CD4-positive, CD25-positive, alpha-beta regulatory T cell (primary cell): ENCODE results near the gene TMEM135. TPM values are rescaled to one million over a fixed set of nuclear protein-coding genes. Genes with fewer than 3 reads are reported as not detected.
A peak's percentile ranks its signal among the peaks of the same experiment; 100 is the strongest.
"Not testable (repeated sequence)": the region's sequence is repeated elsewhere in the genome, so short reads cannot be mapped to it uniquely, and the experiment has no call there.

Source experiments
- ATAC-seq, 2 donors: fragments of 150-1000 bp; cut with Tn5 transposase; one replicate each; pipeline ENCODE4 v1.10.0; 2021; ENCODE audit warnings: low read depth in 2 of 2, moderate number of reproducible peaks in 2 of 2, moderate library complexity in 1 of 2
- DNase-seq, 3 donors: peaks; one replicate each; pipeline versions ENCODE4 v3.0.0 to v3.0.0-alpha.2; 2012 to 2022; ENCODE audit warnings: mixed read lengths in 1 of 3
- H3K27ac ChIP-seq: one replicate; pipeline ENCODE4 v1.7.0; 2013; ENCODE audit warnings: mild to moderate bottlenecking, low read length; ENCODE audit not compliant: insufficient read depth, poor library complexity, severe bottlenecking
- H3K27me3 ChIP-seq: one replicate; pipeline ENCODE4 v1.7.0; 2013; ENCODE audit warnings: low read length; ENCODE audit not compliant: control insufficient read depth, insufficient read depth
- H3K36me3 ChIP-seq: one replicate; pipeline ENCODE4 v1.7.0; 2013; ENCODE audit warnings: mild to moderate bottlenecking, low read length, moderate library complexity; ENCODE audit not compliant: control insufficient read depth, insufficient read depth
- H3K4me1 ChIP-seq: 2 replicates; pipeline ENCODE4 v1.7.0; 2013; ENCODE audit warnings: mild to moderate bottlenecking, low read length; ENCODE audit not compliant: insufficient read depth, control insufficient read depth, poor library complexity, severe bottlenecking
- H3K4me3 ChIP-seq: one replicate; pipeline ENCODE4 v1.7.0; 2013; ENCODE audit warnings: low read depth, mild to moderate bottlenecking, low read length, moderate library complexity
- H3K9me3 ChIP-seq, 2 experiments: 1 replicate in 1 of 2; 2 replicates in 1 of 2; pipeline ENCODE4 v1.7.0; 2013; ENCODE audit warnings: low read length in 2 of 2, mild to moderate bottlenecking in 1 of 2, moderate library complexity in 1 of 2; ENCODE audit not compliant: control insufficient read depth in 2 of 2
- H3K27ac Mint-ChIP-seq, 3 donors: one replicate each; pipeline ENCODE4 v1.8.0; 2020 to 2022; ENCODE audit warnings: mild to moderate bottlenecking in 3 of 3, mixed read lengths in 3 of 3, moderate library complexity in 2 of 3
- H3K27me3 Mint-ChIP-seq: one replicate; pipeline ENCODE4 v1.8.0; 2022; ENCODE audit warnings: mild to moderate bottlenecking, mixed read lengths
- H3K36me3 Mint-ChIP-seq: one replicate; pipeline ENCODE4 v1.8.0; 2020; ENCODE audit warnings: mixed read lengths
- H3K4me1 Mint-ChIP-seq, 4 donors: one replicate each; pipeline ENCODE4 v1.8.0; 2020 to 2022; ENCODE audit warnings: mixed read lengths in 4 of 4, mild to moderate bottlenecking in 1 of 4
- H3K4me3 Mint-ChIP-seq, 4 donors: one replicate each; pipeline ENCODE4 v1.8.0; 2020 to 2022; ENCODE audit warnings: mild to moderate bottlenecking in 4 of 4, mixed read lengths in 4 of 4, moderate library complexity in 3 of 4
- H3K9me3 Mint-ChIP-seq, 7 donors: one replicate each; pipeline ENCODE4 v1.8.0; 2020 to 2022; ENCODE audit warnings: mixed read lengths in 7 of 7, mild to moderate bottlenecking in 3 of 7, moderate library complexity in 2 of 7
- polyA plus RNA-seq, 4 donors: library from polyadenylated mRNA; unstranded; fragments of 300-500 nt; fragmentation: Illumina TruSeq; gene quantifications; one replicate each; pipeline ENCODE4 v1.2.3, GENCODE V29; 2021
- total RNA-seq: library from RNA; stranded (reverse); gene quantifications from one replicate; pipeline ENCODE4 v1.2.3, GENCODE V29; 2022

Gene TMEM135
- total and polyA plus RNA-seq, 5 donors from 2014 or later = 6.3 to 13.5 (median 9.8) TPM

GRCh38 chr11:87143641-87144040, 105.9 kb downstream of the TMEM135 start:
- Histone ChIP-seq H3K27ac (no peak overlapping the region), H3K9me3 (peaks cover 0 to 5% of the 10 kb centered on the region in 2 experiments), H3K4me1 (no peaks in the 10 kb centered on the region), H3K27me3 (no peaks in the 10 kb centered on the region), H3K4me3 (no peak overlapping the region), H3K36me3 (no peaks in the 10 kb centered on the region)
- Mint-ChIP-seq H3K4me3 (no peak overlapping the region), H3K27ac (no peak overlapping the region), H3K36me3 (peaks cover 6% of the 10 kb centered on the region), H3K4me1 (peaks cover 8 to 23% (median 13%) of the 10 kb centered on the region in 4 donors), H3K27me3 (no peaks in the 10 kb centered on the region), H3K9me3 (peaks cover 0 to 10% (median 2%) of the 10 kb centered on the region in 7 donors)
- no peak for ATAC-seq
- DNase-seq = no peak

GRCh38 chr11:87144252-87144651, 106.5 kb downstream of the TMEM135 start:
- no peaks in the 10 kb centered on the region for H3K27me3 ChIP-seq
- H3K36me3 Mint-ChIP-seq = no peaks in the 10 kb centered on the region
- no peak overlapping the region for H3K27ac ChIP-seq
- no peak overlapping the region for H3K4me3 ChIP-seq
- no peak overlapping the region for H3K27ac Mint-ChIP-seq
- H3K9me3 ChIP-seq = peaks cover 0 to 4% of the 10 kb centered on the region in 2 experiments
- no peak overlapping the region for H3K4me3 Mint-ChIP-seq
- no peak for ATAC-seq
- no peaks in the 10 kb centered on the region for H3K36me3 ChIP-seq
- no peaks in the 10 kb centered on the region for H3K27me3 Mint-ChIP-seq
- peaks cover 0 to 12% (median 2%) of the 10 kb centered on the region in 7 donors for H3K9me3 Mint-ChIP-seq
- H3K4me1 Mint-ChIP-seq = peaks cover 8 to 23% (median 13%) of the 10 kb centered on the region in 4 donors
- DNase-seq = no peak
- no peaks in the 10 kb centered on the region for H3K4me1 ChIP-seq

- H3K27ac Mint-ChIP-seq = no peak overlapping the region
- no peak overlapping the region for H3K4me3 ChIP-seq
- H3K4me1 Mint-ChIP-seq = peaks cover 6 to 20% (median 13%) of the 10 kb centered on the region in 4 donors
- ATAC-seq (no peak), DNase-seq (no peak)
- H3K9me3 Mint-ChIP-seq = peaks cover 0 to 13% (median 0%) of the 10 kb centered on the region in 7 donors
- H3K4me3 Mint-ChIP-seq = no peak overlapping the region
- H3K36me3 ChIP-seq = no peaks in the 10 kb centered on the region
- no peaks in the 10 kb centered on the region for H3K27me3 Mint-ChIP-seq
- no peaks in the 10 kb centered on the region for H3K4me1 ChIP-seq
- no peaks in the 10 kb centered on the region for H3K9me3 ChIP-seq
- no peaks in the 10 kb centered on the region for H3K27me3 ChIP-seq
- peaks cover 3% of the 10 kb centered on the region for H3K36me3 Mint-ChIP-seq
- H3K27ac ChIP-seq = no peak overlapping the region
Measured at GRCh38 chr11:87148749-87149148, 111.0 kb downstream of the TMEM135 start.

GRCh38 chr11:87149782-87150181, 112.0 kb downstream of the TMEM135 start:
- not testable (repeated sequence) for H3K4me1 ChIP-seq, DNase-seq, H3K9me3 ChIP-seq, H3K27ac ChIP-seq, H3K36me3 ChIP-seq, H3K27ac Mint-ChIP-seq, H3K36me3 Mint-ChIP-seq, H3K27me3 ChIP-seq, H3K27me3 Mint-ChIP-seq, ATAC-seq, H3K4me3 Mint-ChIP-seq, H3K4me3 ChIP-seq
- peaks cover 0 to 13% (median 1%) of the 10 kb centered on the region in 7 donors for H3K9me3 Mint-ChIP-seq
- H3K4me1 Mint-ChIP-seq = peaks cover 6 to 23% (median 13%) of the 10 kb centered on the region in 4 donors

GRCh38 chr11:87150936-87151335, 113.2 kb downstream of the TMEM135 start:
- Mint-ChIP-seq H3K4me3 (no peak overlapping the region), H3K36me3 (peaks cover 3% of the 10 kb centered on the region), H3K4me1 (peaks cover under 1 to 24% (median 8%) of the 10 kb centered on the region in 4 donors), H3K27ac (no peak overlapping the region), H3K9me3 (peaks cover 0 to 13% (median 1%) of the 10 kb centered on the region in 7 donors), H3K27me3 (no peaks in the 10 kb centered on the region)
- Histone ChIP-seq H3K27ac (no peak overlapping the region), H3K36me3 (no peaks in the 10 kb centered on the region), H3K4me1 (no peaks in the 10 kb centered on the region), H3K27me3 (no peaks in the 10 kb centered on the region), H3K9me3 (no peaks in the 10 kb centered on the region), H3K4me3 (no peak overlapping the region)
- no peak for DNase-seq
- no peak for ATAC-seq

- Mint-ChIP-seq H3K4me3 (no peak overlapping the region), H3K36me3 (peaks cover 3% of the 10 kb centered on the region), H3K9me3 (peaks cover 0 to 11% (median 1%) of the 10 kb centered on the region in 7 donors), H3K4me1 (peaks cover 0 to 19% (median 8%) of the 10 kb centered on the region in 4 donors), H3K27ac (no peak overlapping the region), H3K27me3 (no peaks in the 10 kb centered on the region)
- H3K4me1 ChIP-seq = no peaks in the 10 kb centered on the region
- no peak for DNase-seq
- H3K36me3 ChIP-seq = no peaks in the 10 kb centered on the region
- no peaks in the 10 kb centered on the region for H3K9me3 ChIP-seq
- H3K27ac ChIP-seq = no peak overlapping the region
- no peaks in the 10 kb centered on the region for H3K27me3 ChIP-seq
- H3K4me3 ChIP-seq = no peak overlapping the region
- no peak for ATAC-seq
Measured at GRCh38 chr11:87154246-87154645, 116.5 kb downstream of the TMEM135 start.

- ATAC-seq (no peak), DNase-seq (no peak)
- Histone ChIP-seq H3K4me3 (no peak overlapping the region), H3K27me3 (no peaks in the 10 kb centered on the region), H3K4me1 (peaks cover 2% of the 10 kb centered on the region), H3K27ac (no peak overlapping the region), H3K36me3 (no peaks in the 10 kb centered on the region), H3K9me3 (no peaks in the 10 kb centered on the region)
- Mint-ChIP-seq H3K9me3 (peaks cover 0 to 4% (median 0%) of the 10 kb centered on the region in 7 donors), H3K4me3 (no peak overlapping the region), H3K27me3 (no peaks in the 10 kb centered on the region), H3K36me3 (peaks cover 3% of the 10 kb centered on the region), H3K27ac (no peak overlapping the region), H3K4me1 (peaks cover 0 to 10% (median 6%) of the 10 kb centered on the region in 4 donors)
Measured at GRCh38 chr11:87156970-87157369, 119.2 kb downstream of the TMEM135 start.

- H3K27me3 ChIP-seq, H3K4me3 ChIP-seq, H3K4me1 ChIP-seq, H3K4me3 Mint-ChIP-seq, H3K27me3 Mint-ChIP-seq, H3K27ac ChIP-seq, DNase-seq, ATAC-seq, H3K36me3 ChIP-seq, H3K9me3 ChIP-seq: not testable (repeated sequence)
- Mint-ChIP-seq H3K36me3 (peaks cover 25% of the 10 kb centered on the region), H3K27ac (peak overlapping the region in 1 of 3 donors; percentile 48), H3K4me1 (peaks cover 5 to 16% (median 12%) of the 10 kb centered on the region in 4 donors), H3K9me3 (peaks cover 0 to 36% (median 9%) of the 10 kb centered on the region in 7 donors)
Measured at GRCh38 chr11:87169076-87169475, 131.3 kb downstream of the TMEM135 start.
